ENCODE measurements around the gene ICOS. TPM values are rescaled to one million over a fixed set of nuclear protein-coding genes. Genes with fewer than 3 reads are reported as not detected.

The ICOS gene
- total RNA-seq, 2 donors from 2014 or later = 0.21 to 0.34 TPM

DNA sequence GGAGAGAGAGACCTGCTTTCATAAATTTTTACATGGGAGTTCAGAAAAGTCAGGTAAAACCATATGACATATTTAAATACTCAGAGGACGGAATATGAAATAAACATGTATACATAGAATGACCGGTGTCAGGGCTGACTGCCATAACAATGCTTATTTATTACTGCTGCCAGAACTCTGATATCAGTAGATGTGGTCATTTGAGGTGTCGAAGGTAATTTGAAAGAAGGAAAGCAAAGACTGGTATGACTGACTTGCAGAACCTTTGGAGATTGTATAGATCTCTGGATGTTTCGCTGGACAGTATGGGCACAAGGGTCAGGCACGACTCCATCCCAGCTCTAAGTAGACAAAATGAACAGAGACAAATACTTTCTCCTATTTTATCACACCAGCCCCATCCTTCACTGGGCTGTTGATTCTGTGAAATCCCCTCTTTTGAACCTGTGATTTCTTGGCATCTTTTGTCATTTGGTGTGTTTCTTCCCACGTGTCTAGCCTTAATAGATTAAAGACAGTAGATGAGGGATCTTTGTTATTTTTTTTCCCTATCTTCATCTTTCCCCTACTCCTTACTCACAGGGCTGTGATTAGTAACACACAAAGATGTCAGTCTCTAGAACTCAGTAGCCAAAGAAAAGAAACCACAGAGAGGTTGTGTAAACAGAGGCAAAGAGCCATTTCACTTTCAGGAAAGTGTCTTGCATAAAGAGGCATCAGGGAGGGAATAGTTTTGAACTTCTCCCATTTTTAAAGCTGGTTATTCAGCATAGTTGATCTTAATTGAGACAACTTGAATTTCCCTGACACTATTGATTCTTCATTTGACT is 61.6 kb downstream of the ICOS start:
- ATAC-seq (no peak), DNase-seq (no peak)
- intact Hi-C loops (cut with DNase I, micrococcal nuclease) = no loop called here

DNA sequence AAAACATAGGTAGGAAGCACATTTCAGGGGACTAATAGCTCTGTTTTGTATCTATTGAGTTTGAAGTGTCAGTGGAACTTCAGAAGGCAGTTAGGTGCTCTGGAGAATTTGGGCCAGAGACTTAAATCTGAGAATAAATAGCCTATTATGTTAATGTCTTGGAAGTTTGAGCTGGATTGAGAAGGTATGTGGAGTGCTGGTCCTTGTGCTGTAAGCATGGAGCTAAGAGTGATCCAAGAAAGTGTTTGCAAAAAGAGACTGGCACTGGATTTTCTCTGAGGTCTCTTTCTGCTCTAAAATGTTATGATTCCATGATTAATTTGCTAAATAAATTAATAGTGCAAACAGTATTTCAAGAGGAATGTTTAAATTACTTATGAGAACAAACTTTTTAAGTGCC is 63.3 kb downstream of the ICOS start:
- no peak for ATAC-seq
- intact Hi-C loops (cut with DNase I, micrococcal nuclease) = no loop called here
- no peak for DNase-seq

DNA sequence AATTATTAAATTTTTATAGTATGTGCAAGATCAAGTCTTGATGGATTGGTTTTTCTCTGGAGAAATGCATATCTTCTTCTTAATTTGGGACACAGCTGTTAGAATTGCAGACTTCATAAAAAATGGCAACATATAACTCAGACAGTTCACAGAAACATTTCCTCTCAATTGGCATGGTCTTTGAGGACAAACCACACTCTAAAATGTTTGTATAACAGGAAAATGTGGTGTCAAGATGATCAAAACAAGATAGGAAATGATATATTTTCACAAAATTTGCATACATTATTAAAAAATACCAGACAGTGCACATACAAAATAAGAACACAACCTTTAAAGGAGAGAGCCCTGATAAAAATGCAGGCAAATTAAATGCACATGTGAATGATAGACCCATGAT is 63.9 kb downstream of the ICOS start:
- no peak for DNase-seq
- intact Hi-C loops (cut with DNase I, micrococcal nuclease) = no loop called here
- ATAC-seq = no peak

DNA sequence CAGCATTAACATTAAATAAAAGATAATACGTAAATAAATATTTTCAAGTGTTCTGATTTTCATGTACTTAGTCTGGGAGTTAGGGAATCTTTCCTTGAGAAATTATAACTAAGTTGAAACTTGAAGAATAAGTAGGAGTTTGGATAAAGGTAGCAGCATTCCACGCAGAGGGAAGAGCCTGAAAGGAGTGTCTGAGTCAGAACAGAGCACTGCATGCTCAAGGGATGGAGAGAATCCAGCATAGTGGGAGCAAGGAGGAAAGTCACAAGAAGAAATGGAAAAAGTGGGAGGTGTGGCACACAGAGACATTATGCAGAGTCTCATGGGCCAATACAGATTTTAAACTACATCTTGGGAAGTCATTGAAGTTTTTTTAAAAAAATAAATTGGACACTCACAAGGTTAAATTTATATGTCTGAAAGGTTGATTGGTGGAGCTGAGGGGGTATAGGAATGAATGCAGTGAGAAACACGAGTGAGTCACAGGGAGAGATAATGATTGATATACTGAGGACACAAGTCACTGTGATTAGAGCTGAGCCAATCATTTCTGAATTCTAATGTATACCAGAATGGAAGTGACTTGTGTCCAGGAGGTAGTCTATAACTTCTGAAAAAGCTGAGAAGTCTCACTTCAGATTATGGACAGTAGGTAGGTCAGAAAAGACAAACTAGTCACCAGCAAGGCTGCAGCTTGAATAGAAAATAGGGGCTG is 66.9 kb downstream of the ICOS start:
- ATAC-seq (no peak), DNase-seq (no peak)
- intact Hi-C loops (cut with DNase I, micrococcal nuclease) = no loop called here

DNA sequence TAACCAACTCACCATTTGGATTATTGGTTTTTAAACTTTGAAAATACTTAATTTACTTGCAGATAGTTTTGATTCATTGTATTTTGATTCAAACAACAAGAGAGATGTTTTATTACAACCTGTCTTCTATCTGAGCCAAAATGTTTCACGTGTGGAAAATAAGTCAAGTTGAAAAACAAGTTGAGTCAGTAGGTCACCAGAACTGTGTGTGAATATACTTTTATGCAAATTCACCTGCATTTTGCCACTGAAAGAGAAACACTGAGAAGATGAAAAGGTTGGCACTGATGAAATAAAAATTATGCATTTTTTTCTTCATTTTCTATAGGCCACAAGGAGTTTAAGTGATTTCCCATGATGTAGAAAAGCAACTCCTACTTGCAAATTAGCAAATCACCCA is 68.3 kb downstream of the ICOS start:
- ATAC-seq = no peak
- no peak for DNase-seq
- intact Hi-C loops (cut with DNase I, micrococcal nuclease) = no loop called here

DNA sequence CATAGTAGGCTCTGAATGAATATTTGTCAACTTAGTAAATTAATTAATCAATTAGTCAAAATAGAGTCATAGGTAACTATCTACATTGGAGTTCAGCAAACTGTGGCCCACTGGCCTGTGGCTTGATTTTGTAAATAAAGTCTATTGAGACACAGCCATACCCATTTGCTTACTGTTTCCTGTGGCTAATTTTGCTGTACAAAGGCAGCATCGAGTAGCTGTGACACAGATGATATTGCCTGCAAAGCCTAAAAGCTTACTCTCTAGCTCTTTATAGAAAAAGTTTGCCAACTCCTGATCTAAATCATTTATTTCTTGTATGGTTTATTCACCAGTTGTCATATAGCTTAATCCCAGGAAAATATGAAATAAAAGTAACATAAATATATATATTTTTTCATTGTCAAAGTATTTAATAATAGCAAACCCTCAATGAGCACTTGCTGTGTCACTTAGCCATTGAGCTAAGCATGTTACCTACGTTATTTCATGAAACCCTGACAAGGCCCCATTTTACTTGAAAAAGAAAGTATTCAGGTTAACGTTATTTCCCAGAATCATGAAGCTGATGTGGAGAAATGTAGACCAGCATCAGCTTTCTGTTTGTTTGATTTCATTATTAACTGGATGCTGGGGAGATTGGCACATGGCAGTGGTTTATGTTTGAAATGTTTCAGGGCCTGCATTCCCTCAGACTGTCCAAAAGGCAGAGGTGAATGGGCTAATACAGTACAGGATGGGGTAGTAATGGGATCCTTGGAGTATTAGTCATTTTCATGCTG is 69.6 kb downstream of the ICOS start:
- intact Hi-C loops (cut with DNase I, micrococcal nuclease) = no loop called here
- DNase-seq (no peak), ATAC-seq (no peak)

DNA sequence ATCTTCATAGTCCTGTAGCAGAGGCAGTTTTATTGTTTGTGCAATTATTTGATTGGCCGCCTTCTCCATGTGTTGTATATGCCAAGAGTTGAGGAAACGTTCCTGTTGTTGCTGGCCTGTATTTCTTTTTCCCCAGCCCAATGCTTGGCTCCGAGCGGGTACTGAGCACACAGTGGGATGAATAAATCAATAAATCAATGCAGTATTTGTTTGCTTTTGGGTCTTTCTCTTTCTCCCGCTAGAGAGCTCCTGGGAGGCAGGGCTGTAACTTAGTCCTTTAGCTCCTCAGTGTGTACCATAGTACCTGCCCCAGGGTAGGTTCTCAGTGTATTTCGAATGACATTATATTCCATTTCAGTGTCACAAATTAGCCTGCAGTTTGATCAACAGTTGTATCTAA is 71.8 kb downstream of the ICOS start:
- no peak for DNase-seq
- intact Hi-C loops (cut with DNase I, micrococcal nuclease) = no loop called here
- ATAC-seq = no peak

DNA sequence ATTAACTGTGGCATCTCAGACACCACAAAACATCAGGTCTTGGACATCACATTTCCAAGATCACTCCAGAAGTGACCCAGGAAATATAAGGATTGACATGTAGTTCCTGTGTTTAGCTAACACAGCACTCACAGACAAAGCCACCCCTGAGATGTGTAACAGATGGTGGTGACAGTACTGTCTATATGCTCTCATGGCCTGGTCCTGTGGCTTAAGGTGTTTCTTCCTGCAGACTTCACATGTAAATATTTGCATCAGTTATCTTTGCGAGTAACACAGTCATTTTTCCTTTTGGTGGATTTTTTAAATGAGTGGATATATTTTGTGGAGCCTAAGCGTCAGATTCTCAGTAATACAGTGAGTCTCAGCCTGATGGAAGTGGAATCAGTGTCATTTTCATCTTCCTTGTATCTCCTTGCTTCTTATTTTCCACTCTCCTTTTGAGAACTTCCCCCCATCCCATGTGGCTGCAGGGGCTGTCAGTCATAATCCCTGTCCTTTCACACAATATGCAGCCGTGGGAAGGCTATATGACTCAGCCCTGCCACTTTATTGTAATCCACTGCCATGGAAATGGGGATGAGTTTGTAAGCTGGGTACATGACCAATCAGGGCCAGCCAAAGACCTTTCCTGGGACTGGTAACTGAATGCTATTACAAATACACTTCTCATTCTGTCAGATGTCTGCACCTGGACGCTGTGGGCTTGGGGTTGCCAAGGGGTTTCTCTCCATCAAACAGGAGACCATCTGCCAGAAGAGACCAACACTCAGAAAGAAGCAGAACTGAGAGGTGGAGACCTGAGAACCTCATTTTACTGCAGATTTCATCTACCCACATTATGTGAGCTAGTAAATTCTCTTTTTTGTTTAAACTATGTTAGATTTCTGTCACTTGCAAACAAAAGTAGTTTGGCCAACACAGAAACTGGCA is 74.3 kb downstream of the ICOS start:
- intact Hi-C loops (cut with DNase I, micrococcal nuclease) = no loop called here
- ATAC-seq = no peak
- DNase-seq = no peak

Other genes starting within 250 kb of the ICOS start
- gene CD28, start 230.1 kb upstream of the ICOS start, total RNA-seq = 1 to 10 TPM in 1 of 2 donors, under 1 TPM in 1; 0.34 to 1.7 TPM
- gene CTLA4, start 69.0 kb upstream of the ICOS start, total RNA-seq = under 1 TPM in 1 of 2 donors, not detected in 1; 0.39 TPM

Data from left colon (tissue), 2 donors.